Measurements from ENCODE around the gene HNRNPK. TPM values are rescaled to one million over a fixed set of nuclear protein-coding genes. Genes with fewer than 3 reads are reported as not detected.

The HNRNPK gene
- total RNA-seq, 1 experiment from 2014 or later = 583 TPM

GRCh38 chr9:83971485-83971884, 8.5 kb downstream of the HNRNPK start:
- peaks cover 73% of the 10 kb centered on the region for H4K20me1 ChIP-seq (ENCODE audit: low read length)
- no peaks in the 10 kb centered on the region for H3K9me2 ChIP-seq (replicated peaks; ENCODE audit: low read length)
- peaks cover 40% of the 10 kb centered on the region for H3K79me2 ChIP-seq (ENCODE audit: low read length)
- POLR2A ChIA-PET (ENCODE audit: unreplicated experiment) = no interaction called here
- no peak overlapping the region for H2AFZ ChIP-seq (ENCODE audit: low read length)
- no peaks in the 10 kb centered on the region for H3K27me3 ChIP-seq (ENCODE audit: low read length)
- CTCF ChIA-PET = no interaction called here
- no peaks in the 10 kb centered on the region for H3K9me3 ChIP-seq (ENCODE audit: low read length)
- no peak overlapping the region for H3K9ac ChIP-seq (ENCODE audit: low read length)
- ATAC-seq (no peak), DNase-seq (no peak)
- no TSS peak for BruUV-seq (replicated peaks)
- H3K4me3 ChIP-seq (ENCODE audit: low read length) = no peak overlapping the region
- no peaks in the 10 kb centered on the region for H3K4me1 ChIP-seq (ENCODE audit: insufficient read depth, low read length)
- intact Hi-C loops (cut with micrococcal nuclease) = no loop called here
- H3K36me3 ChIP-seq (ENCODE audit: low read depth, low read length) = peaks cover 85% of the 10 kb centered on the region
- no peak overlapping the region for H3K4me2 ChIP-seq (ENCODE audit: low read length)
- H3K27ac ChIP-seq (ENCODE audit: low read length) = no peak overlapping the region
- peaks cover 14% of the 10 kb centered on the region for H3F3A ChIP-seq (ENCODE audit: low read length, unreplicated experiment)
- TF ChIP-seq EZH2phosphoT487 (IDR thresholded peaks at IDR 0.05; ENCODE audit: borderline replicate concordance, low read length) (no peak), EZH2 (IDR thresholded peaks at IDR 0.05; ENCODE audit: low read length, unreplicated experiment) (no peak), CTCF (conservative IDR thresholded peaks at IDR 0.05; ENCODE audit: low read depth, low read length) (no peak)

GRCh38 chr9:83969602-83970001, 10.4 kb downstream of the HNRNPK start:
- Histone ChIP-seq H2AFZ (ENCODE audit: low read length) (no peak overlapping the region), H3K9ac (ENCODE audit: low read length) (no peak overlapping the region), H3K9me3 (ENCODE audit: low read length) (no peaks in the 10 kb centered on the region), H3K4me1 (ENCODE audit: insufficient read depth, low read length) (no peaks in the 10 kb centered on the region), H3K27ac (ENCODE audit: low read length) (no peak overlapping the region), H3K36me3 (ENCODE audit: low read depth, low read length) (peaks cover 66% of the 10 kb centered on the region), H3K9me2 (replicated peaks; ENCODE audit: low read length) (no peaks in the 10 kb centered on the region), H3K27me3 (ENCODE audit: low read length) (no peaks in the 10 kb centered on the region), H3K4me3 (ENCODE audit: low read length) (no peak overlapping the region), H3F3A (ENCODE audit: low read length, unreplicated experiment) (peaks cover 28% of the 10 kb centered on the region), H3K4me2 (ENCODE audit: low read length) (no peak overlapping the region), H3K79me2 (ENCODE audit: low read length) (peaks cover 21% of the 10 kb centered on the region), H4K20me1 (ENCODE audit: low read length) (peaks cover 54% of the 10 kb centered on the region)
- intact Hi-C loops (cut with micrococcal nuclease) = no loop called here
- TF ChIP-seq EZH2phosphoT487 (IDR thresholded peaks at IDR 0.05; ENCODE audit: borderline replicate concordance, low read length) (no peak), CTCF (conservative IDR thresholded peaks at IDR 0.05; ENCODE audit: low read depth, low read length) (no peak), EZH2 (IDR thresholded peaks at IDR 0.05; ENCODE audit: low read length, unreplicated experiment) (no peak)
- POLR2A ChIA-PET (ENCODE audit: unreplicated experiment) = no interaction called here
- no peak for DNase-seq
- no peak for ATAC-seq
- BruUV-seq (replicated peaks) = no TSS peak
- CTCF ChIA-PET = no interaction called here

GRCh38 chr9:83967073-83967472, 12.9 kb downstream of the HNRNPK start:
- BruUV-seq (replicated peaks) = no TSS peak
- Histone ChIP-seq H3K4me3 (ENCODE audit: low read length) (no peak overlapping the region), H3K79me2 (ENCODE audit: low read length) (no peaks in the 10 kb centered on the region; the same call in 1 of the 2 replicates), H3K36me3 (ENCODE audit: low read depth, low read length) (peaks cover 42% of the 10 kb centered on the region), H3K4me1 (ENCODE audit: insufficient read depth, low read length) (peaks cover 1% of the 10 kb centered on the region), H3F3A (ENCODE audit: low read length, unreplicated experiment) (peaks cover 28% of the 10 kb centered on the region), H4K20me1 (ENCODE audit: low read length) (peaks cover 31% of the 10 kb centered on the region; the same call in 1 of the 2 replicates), H3K4me2 (ENCODE audit: low read length) (no peak overlapping the region), H3K9ac (ENCODE audit: low read length) (no peak overlapping the region), H3K27ac (ENCODE audit: low read length) (no peak overlapping the region), H3K9me3 (ENCODE audit: low read length) (no peaks in the 10 kb centered on the region), H3K9me2 (replicated peaks; ENCODE audit: low read length) (no peaks in the 10 kb centered on the region), H2AFZ (ENCODE audit: low read length) (no peak overlapping the region), H3K27me3 (ENCODE audit: low read length) (no peaks in the 10 kb centered on the region)
- intact Hi-C loops (cut with micrococcal nuclease) = no loop called here
- ChIA-PET CTCF (no interaction called here), POLR2A (ENCODE audit: unreplicated experiment) (interaction anchor here (0.6 kb wide), 1 partner anchor 21 kb away, joined by 4 read pairs; no protein-coding TSS in a partner anchor)
- ATAC-seq = no peak
- DNase-seq = no peak
- no peak for TF ChIP-seq EZH2 (IDR thresholded peaks at IDR 0.05; ENCODE audit: low read length, unreplicated experiment)
- TF ChIP-seq CTCF (conservative IDR thresholded peaks at IDR 0.05; ENCODE audit: low read depth, low read length) = no peak
- TF ChIP-seq EZH2phosphoT487 (IDR thresholded peaks at IDR 0.05; ENCODE audit: borderline replicate concordance, low read length) = no peak

All from PC-3 (cell line).